HG03135 (cell line): ENCODE measurements around the gene SPANXC.
"Not testable (repeated sequence)": the region's sequence is repeated elsewhere in the genome, so short reads cannot be mapped to it uniquely, and the experiment has no call there.

Experiments
- ATAC-seq: cut with Tn5 transposase; IDR thresholded peaks from one replicate; pipeline ENCODE4 v1.9.1; 2021; ENCODE audit warnings: mild to moderate bottlenecking, moderate library complexity; ENCODE audit not compliant: unreplicated experiment

The SPANXC gene, protein sequence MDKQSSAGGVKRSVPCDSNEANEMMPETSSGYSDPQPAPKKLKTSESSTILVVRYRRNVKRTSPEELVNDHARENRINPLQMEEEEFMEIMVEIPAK

GRCh38 chrX:141242417-141242816, at the start of gene SPANXC:
Gene SPANXC, minus strand, starts transcription at chrX:141242517. Its CDS starts 60 bp downstream, at chrX:141242457.
- ATAC-seq: not testable (repeated sequence)

GRCh38 chrX:141279476-141279875, 37.2 kb upstream of the SPANXC start:
- no peak for ATAC-seq

DNA sequence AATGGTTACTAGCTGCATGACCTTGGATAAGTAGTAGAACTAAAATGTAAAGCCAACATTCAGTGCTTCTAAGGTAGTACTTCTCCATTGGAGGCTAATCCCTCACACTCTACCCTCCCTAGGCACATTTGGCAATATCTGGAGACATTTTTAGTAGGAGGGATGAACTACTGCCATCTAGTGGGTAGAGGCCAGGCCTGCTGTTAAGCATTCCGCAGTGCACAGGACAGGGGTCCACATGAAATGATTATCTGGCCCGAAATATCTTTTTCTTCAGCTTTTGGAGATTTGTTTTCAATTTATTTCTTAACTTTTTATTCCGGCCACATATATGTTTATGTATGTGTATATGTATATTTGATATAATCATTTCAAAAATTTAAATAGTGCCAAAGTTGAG, 36.0 kb upstream of the SPANXC start:
- ATAC-seq: no peak

- ATAC-seq: no peak
Measured at GRCh38 chrX:141258080-141258479, 15.8 kb upstream of the SPANXC start.

DNA sequence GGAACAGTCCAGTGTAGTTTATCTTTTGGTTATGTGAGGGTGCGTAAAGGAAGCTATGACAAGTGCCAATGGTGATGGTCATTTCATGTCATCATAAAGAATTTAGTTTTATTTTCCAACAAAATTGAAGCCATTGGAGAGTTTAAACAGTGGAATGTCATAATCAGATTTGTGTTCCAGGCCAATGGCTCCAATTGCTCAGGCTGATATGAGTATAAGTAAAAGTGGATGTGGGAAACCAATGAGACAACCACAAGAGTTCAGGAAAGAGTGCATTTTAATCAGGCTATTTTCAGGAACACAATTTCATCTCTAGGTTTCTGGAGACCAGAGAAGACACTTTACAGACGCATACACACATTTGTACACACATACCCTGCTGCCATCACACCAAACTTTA, 20.7 kb downstream of the SPANXC start:
- no peak for ATAC-seq

- no peak for ATAC-seq
Measured at GRCh38 chrX:141220342-141221008, 21.8 kb downstream of the SPANXC start.

DNA sequence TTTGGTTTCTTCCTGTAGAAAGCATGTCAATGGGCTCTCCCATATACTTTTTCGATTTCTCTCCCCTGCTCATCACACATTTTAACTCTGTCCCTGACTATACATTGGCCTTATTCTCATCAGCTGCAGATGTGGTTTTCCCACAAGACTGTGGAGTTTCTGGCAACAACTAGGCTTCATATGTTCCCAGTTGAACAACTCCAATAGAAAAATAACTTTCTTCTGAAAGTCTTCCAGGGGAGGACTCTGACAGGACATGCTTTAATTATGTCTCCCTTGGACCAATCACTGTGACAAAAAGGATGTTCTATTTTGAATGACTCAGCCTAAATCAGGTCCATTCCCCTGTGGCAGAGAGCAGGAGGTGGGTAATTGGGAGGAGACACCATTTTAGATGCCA, 28.1 kb downstream of the SPANXC start:
- no peak for ATAC-seq

GRCh38 chrX:141201962-141202361, 40.4 kb downstream of the SPANXC start:
- no peak for ATAC-seq
